ENCODE data around the gene TMEM150A.
"Not testable (repeated sequence)": the region's sequence is repeated elsewhere in the genome, so short reads cannot be mapped to it uniquely, and the experiment has no call there.

The TMEM150A gene

GRCh38 chr2:85602476-85603234 is at the start of gene TMEM150A:
Gene TMEM150A (minus strand): TSS chr2:85602698. CDS start chr2:85601948, 750 bp downstream.
- DNase-seq (ENCODE audit: low read depth), result peak; percentile 88

GRCh38 chr2:85652056-85652455 is 49.6 kb upstream of the TMEM150A start:
- no peak for DNase-seq (ENCODE audit: low read depth)

GRCh38 chr2:85651097-85651496 is 48.6 kb upstream of the TMEM150A start:
- no peak for DNase-seq (ENCODE audit: low read depth)

GRCh38 chr2:85650456-85650855 is 48.0 kb upstream of the TMEM150A start:
- no peak for DNase-seq (ENCODE audit: low read depth)

- DNase-seq (ENCODE audit: low read depth), result no peak
Observed at GRCh38 chr2:85649201-85650190, 47.0 kb upstream of the TMEM150A start.

GRCh38 chr2:85648619-85649018 is 46.1 kb upstream of the TMEM150A start:
- DNase-seq (ENCODE audit: low read depth), result no peak

- DNase-seq (ENCODE audit: low read depth), result no peak
Observed at GRCh38 chr2:85647823-85648526, 45.5 kb upstream of the TMEM150A start.

- no peak for DNase-seq (ENCODE audit: low read depth)
Observed at GRCh38 chr2:85646166-85646565, 43.7 kb upstream of the TMEM150A start.

- no peak for DNase-seq (ENCODE audit: low read depth)
Observed at GRCh38 chr2:85644909-85645308, 42.4 kb upstream of the TMEM150A start.

- DNase-seq (ENCODE audit: low read depth), result no peak
Observed at GRCh38 chr2:85642725-85643124, 40.2 kb upstream of the TMEM150A start.

GRCh38 chr2:85635636-85636035 is 33.1 kb upstream of the TMEM150A start:
- no peak for DNase-seq (ENCODE audit: low read depth)

GRCh38 chr2:85635011-85635410 is 32.5 kb upstream of the TMEM150A start:
- no peak for DNase-seq (ENCODE audit: low read depth)

- no peak for DNase-seq (ENCODE audit: low read depth)
Observed at GRCh38 chr2:85631316-85631715, 28.8 kb upstream of the TMEM150A start.

GRCh38 chr2:85628658-85629057 is 26.2 kb upstream of the TMEM150A start:
- DNase-seq (ENCODE audit: low read depth), result no peak

- DNase-seq (ENCODE audit: low read depth), result no peak
Observed at GRCh38 chr2:85623991-85624390, 21.5 kb upstream of the TMEM150A start.

- no peak for DNase-seq (ENCODE audit: low read depth)
Observed at GRCh38 chr2:85621338-85621737, 18.8 kb upstream of the TMEM150A start.

GRCh38 chr2:85619617-85620016 is 17.1 kb upstream of the TMEM150A start:
- no peak for DNase-seq (ENCODE audit: low read depth)

GRCh38 chr2:85617723-85618122 is 15.2 kb upstream of the TMEM150A start:
- not testable (repeated sequence) for DNase-seq (ENCODE audit: low read depth)

GRCh38 chr2:85615413-85615728 is 12.9 kb upstream of the TMEM150A start:
- no peak for DNase-seq (ENCODE audit: low read depth)

GRCh38 chr2:85614757-85615156 is 12.3 kb upstream of the TMEM150A start:
- DNase-seq (ENCODE audit: low read depth), result peak; percentile 17

GRCh38 chr2:85613717-85614515 is 11.4 kb upstream of the TMEM150A start:
- DNase-seq (ENCODE audit: low read depth), result no peak
